GM21737 (cell line): ENCODE results near the gene JAKMIP1.

Experiments
- ATAC-seq: cut with Tn5 transposase; IDR thresholded peaks from one replicate; pipeline ENCODE4 v1.9.1; 2021; ENCODE audit warnings: mild to moderate bottlenecking, moderate library complexity; ENCODE audit not compliant: unreplicated experiment

Gene JAKMIP1

GRCh38 chr4:6047130-6047673 is 153.1 kb downstream of the JAKMIP1 start:
- no peak for ATAC-seq

GRCh38 chr4:6046526-6047129 is 153.7 kb downstream of the JAKMIP1 start:
- no peak for ATAC-seq

DNA sequence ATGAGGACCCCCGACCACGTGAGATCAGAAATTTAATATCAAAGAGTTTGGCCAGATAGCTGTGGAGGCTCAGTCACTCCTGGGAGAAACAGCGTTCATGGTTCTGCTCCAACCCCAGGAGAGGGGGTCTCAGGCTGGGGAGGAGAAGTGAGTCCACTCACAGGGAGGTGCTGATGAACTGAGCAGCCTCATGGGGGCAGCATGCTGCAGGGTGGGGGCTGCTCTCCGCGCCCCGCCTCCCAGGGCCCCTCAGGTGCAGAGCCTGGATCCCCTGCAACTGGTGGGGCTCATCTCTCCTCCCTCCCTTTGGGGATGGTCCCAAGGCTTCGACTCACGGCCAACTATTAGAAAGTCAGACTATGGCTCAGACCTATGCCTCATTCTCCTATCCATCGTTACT is 155.5 kb downstream of the JAKMIP1 start:
- ATAC-seq: no peak

GRCh38 chr4:6044276-6044675 is 156.1 kb downstream of the JAKMIP1 start:
- no peak for ATAC-seq

DNA sequence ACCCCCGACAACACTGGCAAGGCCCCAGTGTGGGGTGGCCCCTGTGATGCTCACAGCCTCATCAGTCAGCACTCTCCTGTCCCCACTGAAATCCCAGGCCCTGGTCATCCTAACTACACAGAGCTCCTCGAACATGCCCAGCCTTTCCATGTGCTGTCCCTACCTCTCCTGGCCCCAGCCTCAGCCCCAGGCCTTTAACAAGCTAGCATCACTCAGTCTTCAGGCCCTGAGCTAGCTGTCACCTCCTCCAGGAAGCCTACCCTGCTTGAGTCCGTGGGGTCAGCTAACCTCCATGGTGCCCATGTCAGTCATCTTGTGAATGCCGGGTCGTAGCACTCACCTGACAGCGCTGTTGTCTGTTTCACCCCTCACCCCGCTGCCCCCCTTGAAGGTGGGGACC is 156.5 kb downstream of the JAKMIP1 start:
- ATAC-seq: no peak

- ATAC-seq: no peak
Measured at GRCh38 chr4:6043188-6043587, 157.2 kb downstream of the JAKMIP1 start.

- ATAC-seq: no peak
Measured at GRCh38 chr4:6042293-6043063, 157.9 kb downstream of the JAKMIP1 start.

GRCh38 chr4:6041800-6042199 is 158.5 kb downstream of the JAKMIP1 start:
- ATAC-seq: no peak

DNA sequence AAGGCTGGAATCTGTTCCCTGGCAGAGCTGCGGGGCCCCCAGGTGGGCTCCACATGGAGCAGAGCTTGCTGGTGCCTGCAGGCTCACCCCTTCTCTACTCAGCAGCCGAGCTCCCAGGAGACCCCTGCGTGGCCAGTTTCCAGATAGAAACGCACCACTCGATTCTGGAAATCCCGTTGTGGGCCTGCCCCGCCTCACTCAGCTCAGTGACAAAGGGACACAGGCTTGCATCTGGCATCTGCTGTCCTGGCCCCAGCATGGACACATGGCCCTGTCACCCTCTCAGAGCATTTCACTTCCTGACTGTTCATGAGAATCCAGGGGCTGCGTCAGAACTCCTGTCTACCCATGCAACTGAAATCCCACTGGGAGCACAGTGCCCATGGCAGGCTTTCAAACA is 161.6 kb downstream of the JAKMIP1 start:
- no peak for ATAC-seq

DNA sequence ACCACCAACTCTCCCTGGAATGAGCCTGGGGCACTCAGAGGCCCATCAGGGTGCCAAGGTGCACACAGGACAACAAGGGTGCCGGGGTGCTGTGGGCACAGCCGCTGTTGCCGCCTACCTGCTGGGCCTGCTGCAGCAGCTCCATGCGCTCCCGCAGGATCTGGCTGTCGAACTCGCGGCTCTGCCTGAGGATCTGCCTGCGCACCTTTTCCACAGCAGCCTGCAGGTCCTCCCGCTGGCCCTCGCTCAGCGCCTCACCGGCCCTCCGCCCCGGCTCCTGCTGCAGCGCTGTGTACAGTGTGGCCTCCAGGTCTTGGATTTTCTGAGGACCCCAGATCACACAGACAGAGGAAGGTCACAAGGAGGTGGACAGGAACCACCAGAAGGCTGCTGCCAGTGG is 164.6 kb downstream of the JAKMIP1 start:
- ATAC-seq: no peak

GRCh38 chr4:6033381-6033780 is 167.0 kb downstream of the JAKMIP1 start:
- no peak for ATAC-seq

DNA sequence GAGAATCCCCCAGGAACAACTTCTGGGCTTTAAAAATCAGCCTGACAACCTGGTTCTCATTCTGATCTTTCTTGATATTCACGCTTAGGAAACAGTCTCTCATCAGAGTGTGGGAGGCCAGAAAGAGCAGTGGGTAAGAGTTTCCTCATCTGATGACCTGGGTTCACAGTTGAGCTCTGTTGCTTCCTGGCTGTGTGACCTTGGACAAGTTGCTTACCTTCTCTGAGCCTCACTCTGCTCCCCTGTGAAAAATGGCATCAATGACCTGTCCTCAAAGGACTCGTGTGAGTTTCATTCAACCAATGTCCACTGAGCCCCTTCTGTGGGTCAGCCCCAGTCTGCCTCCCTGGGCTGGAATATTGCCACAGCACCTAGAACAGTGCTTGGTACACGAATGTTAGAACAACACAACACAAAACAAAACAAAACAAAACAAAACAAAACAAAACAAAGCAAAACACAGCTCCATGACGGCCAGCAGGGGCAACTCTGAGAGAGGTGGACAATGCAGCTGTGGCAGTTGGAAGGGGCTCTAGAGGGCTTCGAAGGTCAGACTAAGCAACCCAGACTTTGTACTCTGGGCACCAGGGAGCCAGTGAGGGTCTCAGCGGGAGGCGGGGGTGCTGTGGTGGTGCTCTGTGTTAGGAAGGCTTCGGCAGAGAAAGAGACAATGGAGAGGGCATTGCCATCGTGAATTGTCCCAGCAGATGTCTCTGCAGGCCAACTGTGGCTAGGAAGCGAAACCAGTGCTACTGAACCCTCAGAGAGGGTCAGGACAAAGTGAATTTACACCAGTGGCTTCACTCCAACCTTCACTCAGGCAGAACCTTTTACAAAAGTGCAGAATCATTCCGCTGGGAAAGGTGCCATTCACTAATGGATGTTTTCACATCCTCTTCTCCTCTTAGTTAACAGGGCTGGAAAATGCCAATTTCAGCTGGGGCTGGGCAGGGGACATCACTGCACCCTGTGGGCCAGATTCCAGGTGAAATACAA is 167.8 kb downstream of the JAKMIP1 start:
- no peak for ATAC-seq

- no peak for ATAC-seq
Measured at GRCh38 chr4:6031846-6032245, 168.5 kb downstream of the JAKMIP1 start.

- ATAC-seq: no peak
Measured at GRCh38 chr4:6030679-6031078, 169.7 kb downstream of the JAKMIP1 start.

GRCh38 chr4:6029254-6029653 is 171.1 kb downstream of the JAKMIP1 start:
- no peak for ATAC-seq

- no peak for ATAC-seq
Measured at GRCh38 chr4:6028168-6028567, 172.2 kb downstream of the JAKMIP1 start.

DNA sequence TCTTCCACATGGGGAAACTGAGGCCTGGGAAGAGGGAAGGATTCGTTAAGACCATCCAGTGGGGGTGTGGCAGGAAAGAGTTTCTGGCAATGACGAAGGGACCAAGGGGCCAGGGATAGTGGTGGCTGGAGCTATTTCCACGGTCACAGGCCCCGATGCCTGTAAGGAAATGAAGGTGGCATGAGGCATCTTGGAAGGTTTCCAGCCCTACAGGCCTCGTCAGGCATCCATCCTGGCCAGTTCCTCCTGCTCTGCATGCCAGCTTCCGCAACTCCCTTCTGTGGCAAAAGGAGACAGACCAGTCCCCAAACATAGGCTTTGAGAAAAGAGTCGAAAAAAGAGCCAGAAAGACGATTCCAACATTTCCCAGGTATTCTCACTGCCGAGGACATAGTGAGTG is 173.0 kb downstream of the JAKMIP1 start:
- ATAC-seq: no peak

GRCh38 chr4:6024313-6024960 is 175.9 kb downstream of the JAKMIP1 start:
- no peak for ATAC-seq

- no peak for ATAC-seq
Measured at GRCh38 chr4:6023731-6024130, 176.6 kb downstream of the JAKMIP1 start.

- ATAC-seq: no peak
Measured at GRCh38 chr4:6022607-6023288, 177.6 kb downstream of the JAKMIP1 start.
